HEK293 (cell line): Measurements from ENCODE around the gene TIPRL.

Source experiments
- CTCF ChIA-PET: fragments of 350-600 bp; formaldehyde crosslinking; extraction: SDS; loops from one replicate; lab custom pipeline; 2021; ENCODE audit warnings: antibody characterized with exemption; lab: Yijun Ruan, JAX
- POLR2A ChIA-PET: fragments of 300-600 bp; formaldehyde crosslinking; extraction: SDS; loops from one replicate; lab custom pipeline; 2020; ENCODE audit warnings: antibody characterized with exemption, inconsistent platforms; lab: Yijun Ruan, JAX
- H3K27ac ChIP-seq: fragments of 200-500 bp; sonication (Bioruptor generic); 2 replicates; pipeline ENCODE4 v1.5.1; 2014; ENCODE audit warnings: low read depth, low read length, control low read depth, inconsistent platforms; ENCODE audit errors: extremely low read depth
- H3K36me3 ChIP-seq, 2 experiments: fragments of 200-500 bp in 1 of 2; sonication (Bioruptor generic) in 1 of 2; 1 replicate in 1 of 2; 2 replicates in 1 of 2; pipeline ENCODE4 v1.5.1; 2014 to 2017; ENCODE audit warnings: inconsistent platforms in 2 of 2, low read length in 2 of 2; ENCODE audit not compliant: control insufficient read depth in 2 of 2, insufficient read depth in 1 of 2
- H3K4me1 ChIP-seq: fragments of 200-500 bp; sonication (Bioruptor generic); 2 replicates; pipeline ENCODE4 v1.5.1; 2014; ENCODE audit warnings: mild to moderate bottlenecking, low read length, inconsistent platforms; ENCODE audit not compliant: control insufficient read depth, insufficient read depth
- H3K4me3 ChIP-seq: 2 replicates; pipeline ENCODE4 v1.5.1; 2011; ENCODE audit warnings: low read depth, mild to moderate bottlenecking, control low read depth, low read length, moderate library complexity
- H3K9me3 ChIP-seq: fragments of 200-500 bp; sonication (Bioruptor generic); 2 replicates; pipeline ENCODE4 v1.5.1; 2014; ENCODE audit warnings: low read depth, low read length, inconsistent platforms; ENCODE audit not compliant: control insufficient read depth, insufficient read depth
- PRDM1 ChIP-seq: fragments of 450-650 bp; formaldehyde crosslinking; IDR thresholded peaks from 2 replicates; pipeline ENCODE4; 2016; ENCODE audit warnings: missing biosample characterization, missing genetic modification characterization
- PRDM4 ChIP-seq: fragments of 450-650 bp; formaldehyde crosslinking; IDR thresholded peaks from 2 replicates; pipeline ENCODE4 v1.5.1; 2017; ENCODE audit warnings: missing biosample characterization, missing genetic modification characterization
- TCF7L2 ChIP-seq: IDR thresholded peaks from 2 replicates; pipeline ENCODE4 v1.6.1; 2011; ENCODE audit warnings: low read depth, mild to moderate bottlenecking, inconsistent platforms, low read length, moderate library complexity, borderline replicate concordance
- ZBTB7A ChIP-seq: fragments of 450-650 bp; formaldehyde crosslinking; IDR thresholded peaks from 2 replicates; pipeline ENCODE4 v1.5.1; 2016; ENCODE audit warnings: low read depth, missing biosample characterization, missing genetic modification characterization
- ZFP69B ChIP-seq: fragments of 450-650 bp; formaldehyde crosslinking; IDR thresholded peaks from 2 replicates; pipeline ENCODE4 v1.5.1; 2016; ENCODE audit warnings: missing biosample characterization, missing genetic modification characterization
- ZNF211 ChIP-seq: fragments of 450-650 bp; formaldehyde crosslinking; IDR thresholded peaks from 2 replicates; pipeline ENCODE4 v1.5.1; 2016; ENCODE audit warnings: low read depth, missing biosample characterization, missing genetic modification characterization
- ZNF416 ChIP-seq: fragments of 450-650 bp; formaldehyde crosslinking; IDR thresholded peaks from 2 replicates; pipeline ENCODE4 v1.5.1; 2016; ENCODE audit warnings: missing biosample characterization, missing genetic modification characterization
- ZNF423 ChIP-seq: fragments of 450-650 bp; formaldehyde crosslinking; IDR thresholded peaks from 2 replicates; pipeline ENCODE4 v1.5.1; 2016; ENCODE audit warnings: missing biosample characterization, missing genetic modification characterization
- ZNF560 ChIP-seq: fragments of 450-650 bp; formaldehyde crosslinking; IDR thresholded peaks from 2 replicates; pipeline ENCODE4 v1.5.1; 2017; ENCODE audit warnings: missing biosample characterization, missing genetic modification characterization, borderline replicate concordance
- ZNF580 ChIP-seq: fragments of 450-650 bp; formaldehyde crosslinking; IDR thresholded peaks from 2 replicates; pipeline ENCODE4 v1.5.1; 2016; ENCODE audit warnings: missing biosample characterization, missing genetic modification characterization
- ZNF623 ChIP-seq: fragments of 450-650 bp; formaldehyde crosslinking; IDR thresholded peaks from 2 replicates; pipeline ENCODE4 v1.5.1; 2016; ENCODE audit warnings: missing biosample characterization, missing genetic modification characterization
- ZNF660 ChIP-seq: fragments of 450-650 bp; IDR thresholded peaks from 2 replicates; pipeline ENCODE4 v1.5.1; 2018; ENCODE audit warnings: missing biosample characterization, mild to moderate bottlenecking, missing genetic modification characterization
- ZNF677 ChIP-seq: fragments of 450-650 bp; IDR thresholded peaks from 2 replicates; pipeline ENCODE4 v1.5.0; 2018; ENCODE audit warnings: missing biosample characterization, mild to moderate bottlenecking, missing genetic modification characterization, moderate library complexity
- TF ChIP-seq, protein P1 (sequence below): fragments of 450-650 bp; IDR thresholded peaks from 2 replicates; pipeline ENCODE4 v1.5.1; 2018; ENCODE audit warnings: missing biosample characterization, missing genetic modification characterization

TIPRL gene

DNA sequence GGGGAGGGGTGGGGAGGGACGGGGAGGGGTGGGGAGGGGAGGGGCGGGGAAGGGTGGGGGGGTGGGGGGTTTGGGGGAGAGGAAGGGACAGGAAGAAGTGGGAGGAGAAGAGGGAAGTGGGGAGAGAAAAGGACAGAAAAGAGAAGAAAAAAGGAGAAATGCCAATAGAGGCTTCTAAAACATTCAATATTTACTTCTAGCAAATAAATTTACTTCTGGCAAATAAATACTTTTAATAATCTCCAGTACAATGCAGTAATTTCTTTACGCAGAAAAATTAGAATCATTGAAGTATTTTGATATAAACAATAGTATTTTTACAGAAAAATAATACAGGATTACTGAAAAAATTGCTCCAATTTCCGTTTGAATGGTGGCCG, 32.6 kb upstream of the TIPRL start:
- CTCF ChIA-PET, result interaction anchor here (0.8 to 2.9 kb wide), 12 partner anchors 10 to 145 kb away, joined by 3 to 11 read pairs (median 5); no protein-coding TSS in a partner anchor
- Histone ChIP-seq H3K9me3 (no peaks in the 10 kb centered on the region), H3K27ac (no peak overlapping the region), H3K4me1 (peaks cover 4% of the 10 kb centered on the region), H3K4me3 (no peak overlapping the region), H3K36me3 (no peaks in the 10 kb centered on the region)
- POLR2A ChIA-PET, result interaction anchor here (1.2 kb wide), 1 partner anchor 10 kb away, joined by 4 read pairs; the partner anchor contains the start of gene GPR161
- TF ChIP-seq ZNF211, result no peak
- no peak for TF ChIP-seq PRDM4
- no peak for TF ChIP-seq ZNF580 (tag by site-specific recombination)
- no peak for TF ChIP-seq ZBTB7A (tag by site-specific recombination)

DNA sequence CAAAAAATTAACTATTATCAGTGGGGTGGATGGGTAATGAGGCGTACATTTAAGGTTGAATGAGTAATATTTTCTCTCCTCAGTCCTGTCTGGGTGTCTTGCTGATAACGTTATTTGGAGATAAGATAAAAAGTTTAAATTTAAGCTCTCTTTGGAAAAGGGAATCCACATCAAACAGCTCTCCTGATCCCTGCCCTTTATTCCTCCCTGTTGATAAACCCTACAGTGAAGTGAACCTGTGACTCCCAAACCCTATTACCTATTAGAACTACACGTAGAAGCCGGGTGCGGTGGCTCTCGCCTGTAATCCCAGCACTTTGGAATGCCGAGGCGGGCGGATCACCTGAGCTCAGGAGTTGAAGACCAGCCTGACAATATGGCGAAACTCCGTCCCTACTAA, 32.1 kb upstream of the TIPRL start:
- Histone ChIP-seq H3K4me1 (peaks cover 4% of the 10 kb centered on the region), H3K9me3 (no peaks in the 10 kb centered on the region), H3K27ac (no peak overlapping the region), H3K4me3 (no peak overlapping the region), H3K36me3 (no peaks in the 10 kb centered on the region)
- TF ChIP-seq ZNF677 (tag by site-specific recombination), result no peak
- TF ChIP-seq, protein P1, sequence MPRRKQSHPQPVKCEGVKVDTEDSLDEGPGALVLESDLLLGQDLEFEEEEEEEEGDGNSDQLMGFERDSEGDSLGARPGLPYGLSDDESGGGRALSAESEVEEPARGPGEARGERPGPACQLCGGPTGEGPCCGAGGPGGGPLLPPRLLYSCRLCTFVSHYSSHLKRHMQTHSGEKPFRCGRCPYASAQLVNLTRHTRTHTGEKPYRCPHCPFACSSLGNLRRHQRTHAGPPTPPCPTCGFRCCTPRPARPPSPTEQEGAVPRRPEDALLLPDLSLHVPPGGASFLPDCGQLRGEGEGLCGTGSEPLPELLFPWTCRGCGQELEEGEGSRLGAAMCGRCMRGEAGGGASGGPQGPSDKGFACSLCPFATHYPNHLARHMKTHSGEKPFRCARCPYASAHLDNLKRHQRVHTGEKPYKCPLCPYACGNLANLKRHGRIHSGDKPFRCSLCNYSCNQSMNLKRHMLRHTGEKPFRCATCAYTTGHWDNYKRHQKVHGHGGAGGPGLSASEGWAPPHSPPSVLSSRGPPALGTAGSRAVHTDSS (tag by site-specific recombination), result no peak
- peak; percentile 71 for TF ChIP-seq TCF7L2
- POLR2A ChIA-PET, result no interaction called here
- CTCF ChIA-PET, result interaction anchor here (0.7 to 2.9 kb wide), 7 partner anchors 8 to 65 kb away, joined by 3 to 11 read pairs (median 4); no protein-coding TSS in a partner anchor

GRCh38 chr1:168148916-168149315, 29.8 kb upstream of the TIPRL start:
- no peaks in the 10 kb centered on the region for H3K36me3 ChIP-seq
- ChIA-PET POLR2A (no interaction called here), CTCF (no interaction called here)
- H3K4me1 ChIP-seq, result peaks cover 4% of the 10 kb centered on the region
- no peaks in the 10 kb centered on the region for H3K9me3 ChIP-seq
- H3K4me3 ChIP-seq, result no peak overlapping the region
- H3K27ac ChIP-seq, result no peak overlapping the region
- TF ChIP-seq PRDM1 (peak; percentile 75), ZNF416 (tag by site-specific recombination) (no peak), ZNF623 (tag by site-specific recombination) (no peak), ZNF560 (tag by site-specific recombination) (no peak)

GRCh38 chr1:168150283-168150682, 28.5 kb upstream of the TIPRL start:
- Histone ChIP-seq H3K27ac (no peak overlapping the region), H3K4me1 (peaks cover 4% of the 10 kb centered on the region), H3K4me3 (no peak overlapping the region), H3K36me3 (no peaks in the 10 kb centered on the region), H3K9me3 (no peaks in the 10 kb centered on the region)
- ChIA-PET CTCF (no interaction called here), POLR2A (no interaction called here)
- TF ChIP-seq ZNF423 (tag by site-specific recombination) (no peak), ZNF660 (tag by site-specific recombination) (peak; percentile 64; the same call in 1 of the 2 replicates), ZFP69B (tag by site-specific recombination) (no peak)
